Nephron (organoid): ENCODE measurements around the gene KCNH1.

Experiments used
- H3K27ac Mint-ChIP-seq, 3 experiments: 2 replicates each; pipeline ENCODE4 v1.8.0; 2020; ENCODE audit warnings: mixed read lengths in 3 of 3, mild to moderate bottlenecking in 2 of 3, moderate library complexity in 1 of 3
- H3K27me3 Mint-ChIP-seq: 2 replicates; pipeline ENCODE4 v1.8.0; 2021; ENCODE audit warnings: low read depth, mild to moderate bottlenecking, moderate library complexity, mixed read lengths
- H3K36me3 Mint-ChIP-seq: 2 replicates; pipeline ENCODE4 v1.8.0; 2020; ENCODE audit warnings: low read depth, mixed read lengths
- H3K4me1 Mint-ChIP-seq: 2 replicates; pipeline ENCODE4 v1.8.0; 2020; ENCODE audit warnings: mixed read lengths
- H3K4me3 Mint-ChIP-seq, 3 experiments: 2 replicates each; pipeline ENCODE4 v1.8.0; 2020; ENCODE audit warnings: mild to moderate bottlenecking in 3 of 3, mixed read lengths in 3 of 3, moderate library complexity in 2 of 3
- H3K9me3 Mint-ChIP-seq: 2 replicates; pipeline ENCODE4 v1.8.0; 2020; ENCODE audit warnings: mixed read lengths
- TF ChIP-seq, protein P1 (sequence below), 3 experiments: fragments of 200-600 bp; sonication (generic); IDR thresholded peaks; one replicate each; pipeline ENCODE4 v1.5.0; 2021; ENCODE audit warnings: antibody characterized with exemption in 3 of 3; ENCODE audit not compliant: unreplicated experiment in 3 of 3

Gene KCNH1

DNA sequence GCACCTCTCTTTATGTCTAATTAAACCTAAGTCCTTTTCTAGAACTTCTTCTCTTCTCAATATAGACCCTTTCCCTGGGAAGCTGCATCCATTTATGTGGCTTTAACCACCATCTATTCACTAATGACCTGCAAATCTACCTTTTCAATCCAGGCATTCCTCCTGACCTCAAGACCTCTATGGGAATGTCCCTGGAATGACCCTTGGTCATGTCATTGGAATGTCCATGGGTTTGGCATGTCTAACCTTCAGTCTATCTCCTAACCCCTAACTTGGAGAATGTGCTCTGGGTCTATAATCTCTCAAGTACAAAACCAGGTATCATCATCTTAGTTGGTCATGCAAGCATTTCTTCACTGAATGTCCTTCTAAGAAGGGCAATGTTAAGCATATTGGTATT lies 196.1 kb downstream of the KCNH1 start:
- Mint-ChIP-seq H3K4me1 (no peaks in the 10 kb centered on the region), H3K4me3 (no peak overlapping the region), H3K9me3 (no peaks in the 10 kb centered on the region), H3K36me3 (no peaks in the 10 kb centered on the region), H3K27ac (no peak overlapping the region), H3K27me3 (no peaks in the 10 kb centered on the region)
- TF ChIP-seq, protein P1, sequence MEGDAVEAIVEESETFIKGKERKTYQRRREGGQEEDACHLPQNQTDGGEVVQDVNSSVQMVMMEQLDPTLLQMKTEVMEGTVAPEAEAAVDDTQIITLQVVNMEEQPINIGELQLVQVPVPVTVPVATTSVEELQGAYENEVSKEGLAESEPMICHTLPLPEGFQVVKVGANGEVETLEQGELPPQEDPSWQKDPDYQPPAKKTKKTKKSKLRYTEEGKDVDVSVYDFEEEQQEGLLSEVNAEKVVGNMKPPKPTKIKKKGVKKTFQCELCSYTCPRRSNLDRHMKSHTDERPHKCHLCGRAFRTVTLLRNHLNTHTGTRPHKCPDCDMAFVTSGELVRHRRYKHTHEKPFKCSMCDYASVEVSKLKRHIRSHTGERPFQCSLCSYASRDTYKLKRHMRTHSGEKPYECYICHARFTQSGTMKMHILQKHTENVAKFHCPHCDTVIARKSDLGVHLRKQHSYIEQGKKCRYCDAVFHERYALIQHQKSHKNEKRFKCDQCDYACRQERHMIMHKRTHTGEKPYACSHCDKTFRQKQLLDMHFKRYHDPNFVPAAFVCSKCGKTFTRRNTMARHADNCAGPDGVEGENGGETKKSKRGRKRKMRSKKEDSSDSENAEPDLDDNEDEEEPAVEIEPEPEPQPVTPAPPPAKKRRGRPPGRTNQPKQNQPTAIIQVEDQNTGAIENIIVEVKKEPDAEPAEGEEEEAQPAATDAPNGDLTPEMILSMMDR (IDR thresholded peaks at IDR 0.05; ENCODE audit: unreplicated experiment in 3 of 3) = no peak

DNA sequence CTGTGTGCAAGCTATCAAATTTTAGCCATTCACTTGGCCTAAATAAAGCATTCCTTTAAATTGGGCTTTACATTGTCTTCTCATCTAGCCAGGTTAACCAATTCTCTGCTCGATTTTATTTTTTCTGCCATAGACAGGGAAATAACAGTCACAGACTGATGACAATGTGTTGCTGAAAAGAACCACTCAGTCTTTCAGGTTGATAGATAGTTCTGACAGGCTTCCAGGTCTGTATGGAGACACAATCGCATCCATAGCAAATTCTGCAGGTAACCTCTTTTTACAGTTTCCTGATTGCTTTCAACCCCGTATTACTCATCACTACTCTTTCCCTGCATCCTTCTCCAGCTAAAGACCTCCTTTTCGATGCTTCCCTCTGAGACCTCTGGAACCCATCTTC lies 198.0 kb downstream of the KCNH1 start:
- no peaks in the 10 kb centered on the region for H3K36me3 Mint-ChIP-seq
- no peak overlapping the region for H3K27ac Mint-ChIP-seq
- no peak overlapping the region for H3K4me3 Mint-ChIP-seq
- TF ChIP-seq, protein P1 (IDR thresholded peaks at IDR 0.05; ENCODE audit: unreplicated experiment in 3 of 3) = no peak
- peaks cover 3% of the 10 kb centered on the region for H3K9me3 Mint-ChIP-seq
- H3K4me1 Mint-ChIP-seq = no peaks in the 10 kb centered on the region
- peaks cover 4% of the 10 kb centered on the region for H3K27me3 Mint-ChIP-seq

DNA sequence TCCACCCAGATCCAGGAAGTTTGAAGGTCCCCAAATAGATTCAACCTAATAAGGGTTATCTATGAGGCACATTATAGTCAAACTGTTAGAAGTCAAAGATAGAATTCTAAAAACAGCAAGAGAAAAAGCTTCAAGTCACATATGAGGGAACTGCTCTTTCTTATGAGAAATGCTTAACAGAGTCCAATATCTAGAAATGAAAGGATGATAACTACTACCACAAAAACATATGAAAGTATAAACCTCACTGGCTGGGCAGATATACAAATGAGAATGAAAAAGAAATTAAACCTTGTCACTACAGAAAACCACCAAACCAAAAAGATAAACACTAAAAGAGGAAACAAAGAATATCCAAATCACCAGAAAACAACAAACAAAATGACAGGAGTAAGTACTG lies 201.8 kb downstream of the KCNH1 start:
- H3K4me1 Mint-ChIP-seq = no peaks in the 10 kb centered on the region
- no peak overlapping the region for H3K4me3 Mint-ChIP-seq
- H3K9me3 Mint-ChIP-seq = peaks cover 17% of the 10 kb centered on the region
- H3K36me3 Mint-ChIP-seq = no peaks in the 10 kb centered on the region
- peaks cover 4% of the 10 kb centered on the region for H3K27me3 Mint-ChIP-seq
- TF ChIP-seq, protein P1 (IDR thresholded peaks at IDR 0.05; ENCODE audit: unreplicated experiment in 3 of 3) = no peak
- no peak overlapping the region for H3K27ac Mint-ChIP-seq

DNA sequence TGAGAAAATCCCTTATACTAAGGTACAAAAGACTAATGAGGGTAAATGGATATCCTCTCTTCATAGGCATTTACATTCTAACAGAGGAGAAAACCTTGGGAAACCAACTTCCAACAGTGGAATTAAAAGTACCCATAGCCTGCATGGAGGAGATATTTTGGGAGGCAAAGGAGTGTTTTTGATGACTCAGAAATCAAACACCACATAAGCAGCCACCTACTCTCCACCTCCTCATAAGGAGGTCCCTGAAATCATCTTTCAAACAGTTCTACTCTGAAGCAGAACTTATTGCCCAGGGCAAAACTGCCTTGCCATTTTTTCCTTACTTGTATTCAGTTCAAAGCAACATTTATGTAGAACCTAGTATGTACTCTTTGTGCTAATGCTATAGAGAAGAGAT lies 211.3 kb downstream of the KCNH1 start:
- Mint-ChIP-seq H3K4me3 (no peak overlapping the region), H3K27ac (no peak overlapping the region), H3K9me3 (peaks cover 9% of the 10 kb centered on the region), H3K4me1 (no peaks in the 10 kb centered on the region), H3K36me3 (no peaks in the 10 kb centered on the region), H3K27me3 (peaks cover 5% of the 10 kb centered on the region)
- TF ChIP-seq, protein P1 (IDR thresholded peaks at IDR 0.05; ENCODE audit: unreplicated experiment in 3 of 3) = no peak

DNA sequence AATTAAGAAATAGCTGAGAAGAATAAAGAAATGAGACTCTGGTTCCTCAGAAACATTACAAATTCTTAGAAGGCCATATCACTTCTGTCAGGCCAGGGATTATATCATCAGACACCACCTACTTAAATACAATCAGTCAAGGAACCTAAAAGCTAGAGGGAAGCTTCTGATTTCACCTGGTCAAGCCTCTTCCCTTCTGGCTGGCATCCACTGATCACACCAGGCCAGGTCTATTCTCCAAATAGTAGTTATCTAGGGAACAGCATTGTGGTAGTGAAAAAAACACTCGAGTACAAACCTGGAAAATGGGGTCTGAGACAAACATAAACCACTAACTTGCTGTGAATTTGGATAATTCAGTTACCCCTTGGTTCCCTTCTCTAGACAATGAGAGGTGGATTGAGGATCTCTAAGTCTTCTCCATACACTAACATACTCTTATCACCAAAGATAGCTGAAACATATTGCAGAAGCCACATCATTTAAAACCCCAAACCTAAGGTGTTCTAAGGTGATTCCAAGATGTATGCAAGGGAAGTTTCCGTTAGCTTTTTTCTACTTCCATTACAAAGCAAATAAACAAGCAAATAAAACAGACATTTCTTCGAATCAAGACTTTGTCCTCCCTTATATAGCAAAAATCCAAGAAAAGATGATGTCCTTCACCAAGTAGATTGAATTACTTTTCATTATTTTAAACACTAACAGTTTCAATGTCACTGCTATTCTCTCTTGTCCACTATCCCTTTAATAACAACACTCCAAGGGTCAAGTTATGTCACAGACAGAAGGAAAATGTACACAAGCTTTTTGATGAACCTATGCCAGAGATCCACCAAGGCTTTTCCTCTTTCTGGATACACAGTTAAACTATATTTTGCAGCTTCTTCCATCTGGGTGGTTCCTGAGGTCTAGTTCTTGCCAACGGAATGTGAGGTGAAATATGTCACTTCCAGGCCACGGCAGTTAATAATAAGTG lies 212.9 kb downstream of the KCNH1 start:
- Mint-ChIP-seq H3K36me3 (no peaks in the 10 kb centered on the region), H3K9me3 (no peaks in the 10 kb centered on the region), H3K27me3 (peaks cover 9% of the 10 kb centered on the region), H3K4me3 (no peak overlapping the region), H3K27ac (no peak overlapping the region), H3K4me1 (peaks cover under 1% of the 10 kb centered on the region)
- TF ChIP-seq, protein P1 (IDR thresholded peaks at IDR 0.05; ENCODE audit: unreplicated experiment in 3 of 3) = no peak

DNA sequence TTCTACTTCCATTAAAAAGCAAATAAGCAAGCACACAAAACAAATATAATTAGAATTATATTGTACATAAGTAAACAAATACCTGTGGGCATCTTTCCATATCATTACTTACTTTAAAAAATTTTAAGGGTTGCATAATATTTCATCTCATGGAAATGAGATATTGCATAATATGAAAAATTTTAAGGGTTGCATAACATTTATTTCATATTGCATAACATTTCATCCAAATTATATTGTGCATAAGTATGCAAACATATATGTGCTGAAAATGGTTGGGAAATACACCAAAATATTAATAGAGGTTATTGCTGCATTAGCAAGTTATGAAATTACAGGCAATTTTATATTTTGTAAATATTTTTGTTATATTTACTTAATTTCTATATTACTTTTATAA lies 213.7 kb downstream of the KCNH1 start:
- Mint-ChIP-seq H3K4me3 (no peak overlapping the region), H3K4me1 (peaks cover 7% of the 10 kb centered on the region), H3K27me3 (peaks cover 9% of the 10 kb centered on the region), H3K9me3 (no peaks in the 10 kb centered on the region), H3K27ac (no peak overlapping the region), H3K36me3 (no peaks in the 10 kb centered on the region)
- TF ChIP-seq, protein P1 (IDR thresholded peaks at IDR 0.05; ENCODE audit: unreplicated experiment in 3 of 3) = no peak
